GM23248 (cell line): ENCODE results near the gene ITGA4. TPM values are rescaled to one million over a fixed set of nuclear protein-coding genes. Genes with fewer than 3 reads are reported as not detected.

Experiments used
- DNase-seq: peaks from one replicate; pipeline ENCODE4 v3.0.0-alpha.2; 2015
- H2AFZ ChIP-seq: fragments of 200-600 bp; sonication (generic); 2 replicates; pipeline ENCODE4 v1.6.1; 2016; ENCODE audit warnings: antibody characterized with exemption
- H3F3A ChIP-seq: fragments of 200-600 bp; sonication (generic); 2 replicates; pipeline ENCODE4 v1.6.1; 2016; ENCODE audit warnings: mild to moderate bottlenecking, antibody characterized with exemption, mixed run types; ENCODE audit not compliant: insufficient read depth
- H3K27ac ChIP-seq: fragments of 200-600 bp; sonication (generic); 2 replicates; pipeline ENCODE4 v1.5.1; 2016; ENCODE audit warnings: mild to moderate bottlenecking
- H3K27me3 ChIP-seq: fragments of 200-600 bp; sonication (generic); replicated peaks from 2 replicates; pipeline ENCODE4 v1.6.1; 2016; ENCODE audit warnings: mild to moderate bottlenecking; ENCODE audit not compliant: insufficient read depth
- H3K36me3 ChIP-seq: fragments of 200-600 bp; sonication (generic); 2 replicates; pipeline ENCODE4 v1.6.1; 2016; ENCODE audit warnings: low read depth, mild to moderate bottlenecking
- H3K4me1 ChIP-seq: fragments of 200-600 bp; sonication (generic); 2 replicates; pipeline ENCODE4 v1.6.1; 2016; ENCODE audit warnings: mild to moderate bottlenecking; ENCODE audit not compliant: insufficient read depth
- H3K4me2 ChIP-seq: fragments of 200-600 bp; sonication (generic); one replicate; pipeline ENCODE4 v1.6.1; 2016; ENCODE audit warnings: mild to moderate bottlenecking; ENCODE audit not compliant: unreplicated experiment
- H3K4me3 ChIP-seq: fragments of 200-600 bp; sonication (generic); 2 replicates; pipeline ENCODE4 v1.5.1; 2016; ENCODE audit warnings: mild to moderate bottlenecking
- H3K79me2 ChIP-seq: fragments of 200-600 bp; sonication (generic); 2 replicates; pipeline ENCODE4 v1.6.1; 2016; ENCODE audit warnings: mild to moderate bottlenecking; ENCODE audit not compliant: insufficient read depth
- H3K9ac ChIP-seq: fragments of 200-600 bp; sonication (generic); 2 replicates; pipeline ENCODE4 v1.6.1; 2016; ENCODE audit warnings: mild to moderate bottlenecking
- H3K9me2 ChIP-seq: fragments of 200-600 bp; sonication (generic); 2 replicates; pipeline ENCODE4 v1.6.1; 2016; ENCODE audit warnings: mixed run types, mild to moderate bottlenecking, moderate library complexity; ENCODE audit not compliant: insufficient read depth
- H3K9me3 ChIP-seq: fragments of 200-600 bp; sonication (generic); one replicate; pipeline ENCODE4 v1.6.1; 2017; ENCODE audit warnings: low read depth
- H4K20me1 ChIP-seq: fragments of 200-600 bp; sonication (generic); 2 replicates; pipeline ENCODE4 v1.6.0; 2016; ENCODE audit not compliant: insufficient read depth
- EZH2 ChIP-seq: fragments of 200-600 bp; sonication (generic); IDR thresholded peaks from 2 replicates; pipeline ENCODE4 v1.6.1; 2018; ENCODE audit warnings: antibody characterized with exemption, mild to moderate bottlenecking; ENCODE audit not compliant: insufficient read depth, poor library complexity, severe bottlenecking
- EZH2phosphoT487 ChIP-seq: fragments of 200-600 bp; sonication (generic); IDR thresholded peaks from 2 replicates; pipeline ENCODE4 v1.6.1; 2018; ENCODE audit warnings: antibody characterized with exemption, moderate library complexity, mild to moderate bottlenecking, low read depth; ENCODE audit not compliant: insufficient read depth
- WGBS, 2 experiments: methylation state at CpG; one replicate each; pipeline ENCODE4 v1.1.6; 2015 to 2017; ENCODE audit warnings: low lambda C conversion rate in 2 of 2, low coverage in 1 of 2; ENCODE audit errors: missing lambda C conversion rate in 2 of 2; 5-methylcytosine and 5-hydroxymethylcytosine counted together
- in situ Hi-C: fragments of 300-500 bp; cut with MboI; formaldehyde crosslinking; loops from 2 replicates; pipeline ENCODE4 v1.15.0; 2020
- polyA plus RNA-seq: library from polyadenylated mRNA; unstranded; fragments of >200 nt; fragmentation: Nextera tagmentation; extraction: Ambion mirVana; gene quantifications from 2 replicates; pipeline ENCODE4 v1.2.1, GENCODE V29; 2016
- total RNA-seq: library from RNA; depleted of rRNA; stranded (reverse); fragments of >200 nt; shearing (Covaris generic); gene quantifications from 2 replicates; pipeline ENCODE4 v1.2.3, GENCODE V29; 2014

ITGA4 gene
- total and polyA plus RNA-seq, 2 experiments from 2014 or later, result 26.3 to 33.3 TPM

GRCh38 chr2:181563101-181563692 is 106.0 kb downstream of the ITGA4 start:
- Histone ChIP-seq H3K9me3 (no peaks in the 10 kb centered on the region), H3F3A (no peaks in the 10 kb centered on the region), H3K79me2 (no peaks in the 10 kb centered on the region), H3K9me2 (no peaks in the 10 kb centered on the region; the same call in 1 of the 2 replicates), H3K27me3 (no peaks in the 10 kb centered on the region), H3K4me3 (no peak overlapping the region), H3K36me3 (no peaks in the 10 kb centered on the region), H2AFZ (no peak overlapping the region), H3K27ac (no peak overlapping the region), H3K9ac (no peak overlapping the region), H3K4me2 (no peak overlapping the region), H4K20me1 (no peaks in the 10 kb centered on the region), H3K4me1 (no peaks in the 10 kb centered on the region)
- WGBS, 2 experiments, result 19 to 24% methylated on average over 1 of the region's 1 CpG
- DNase-seq, result peak; percentile 35
- in situ Hi-C loops, result no loop called here
- no peak for TF ChIP-seq EZH2
- no peak for TF ChIP-seq EZH2phosphoT487

DNA sequence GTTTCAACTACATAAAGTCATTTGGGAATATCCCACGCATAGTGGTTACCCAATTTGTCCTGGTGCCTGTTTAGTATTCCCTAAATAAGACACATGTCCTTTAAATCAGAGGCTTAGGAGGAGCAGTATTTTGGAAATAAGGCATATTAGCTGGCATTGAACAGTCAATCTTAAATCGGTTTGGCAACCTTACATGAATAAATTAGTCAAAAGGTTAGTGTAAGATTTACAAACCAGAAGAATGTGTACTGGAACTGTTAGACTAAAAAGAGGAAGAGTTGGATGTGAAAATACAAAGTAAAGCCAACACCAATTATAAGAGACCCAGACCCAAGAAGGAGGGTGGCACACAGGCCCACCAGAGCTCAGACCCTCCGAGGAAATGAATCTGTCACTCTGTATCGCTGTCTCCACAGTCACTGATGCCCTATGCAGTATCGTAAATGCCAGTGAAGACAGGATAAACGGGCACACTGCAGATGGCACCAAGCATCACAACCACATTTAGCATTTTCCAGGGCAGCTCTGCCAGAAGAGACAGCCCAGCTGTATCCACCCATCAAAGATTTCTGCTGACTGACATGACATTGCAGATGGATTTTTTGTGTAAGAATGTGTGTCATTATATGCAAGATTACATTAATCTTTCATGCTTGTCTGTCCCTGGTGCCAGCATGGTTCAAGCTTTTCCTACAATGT is 109.3 kb downstream of the ITGA4 start:
- no peaks in the 10 kb centered on the region; the same call in 1 of the 2 replicates for H3K9me2 ChIP-seq
- TF ChIP-seq EZH2phosphoT487, result no peak
- no peak for TF ChIP-seq EZH2
- H3K36me3 ChIP-seq, result no peaks in the 10 kb centered on the region
- H3K4me2 ChIP-seq, result no peak overlapping the region
- H3K27me3 ChIP-seq, result no peaks in the 10 kb centered on the region
- H2AFZ ChIP-seq, result no peak overlapping the region
- H3K9me3 ChIP-seq, result no peaks in the 10 kb centered on the region
- H4K20me1 ChIP-seq, result no peaks in the 10 kb centered on the region
- in situ Hi-C loops, result no loop called here
- H3K27ac ChIP-seq, result no peak overlapping the region
- H3K79me2 ChIP-seq, result no peaks in the 10 kb centered on the region
- H3K4me1 ChIP-seq, result no peaks in the 10 kb centered on the region
- H3K4me3 ChIP-seq, result no peak overlapping the region
- WGBS, 2 experiments, result 55 to 59% methylated on average over 6 of the region's 6 CpGs
- H3K9ac ChIP-seq, result no peak overlapping the region
- no peaks in the 10 kb centered on the region for H3F3A ChIP-seq
- no peak for DNase-seq

- Histone ChIP-seq H3K4me1 (no peaks in the 10 kb centered on the region), H3K9ac (no peak overlapping the region), H3K4me3 (no peak overlapping the region), H2AFZ (no peak overlapping the region), H3K36me3 (no peaks in the 10 kb centered on the region), H3F3A (no peaks in the 10 kb centered on the region), H3K9me3 (no peaks in the 10 kb centered on the region), H3K27me3 (no peaks in the 10 kb centered on the region), H4K20me1 (no peaks in the 10 kb centered on the region), H3K79me2 (no peaks in the 10 kb centered on the region), H3K4me2 (no peak overlapping the region), H3K27ac (no peak overlapping the region), H3K9me2 (no peaks in the 10 kb centered on the region; the same call in 1 of the 2 replicates)
- in situ Hi-C loops, result loop anchor here (10.0 kb wide), 1 partner anchor 145 kb away; no protein-coding TSS in a partner anchor
- no peak for DNase-seq
- TF ChIP-seq EZH2phosphoT487, result no peak
- TF ChIP-seq EZH2, result no peak
- WGBS, 2 experiments, result 83 to 88% methylated on average over 2 of the region's 2 CpGs
These were observed 112.9 kb downstream of the ITGA4 start for GRCh38 chr2:181570059-181570458.

GRCh38 chr2:181570833-181571661 is 113.9 kb downstream of the ITGA4 start:
- WGBS, 2 experiments, result 83 to 89% methylated on average over 4 of the region's 4 CpGs
- H2AFZ ChIP-seq, result no peak overlapping the region
- no peaks in the 10 kb centered on the region for H3K9me3 ChIP-seq
- no peak for TF ChIP-seq EZH2phosphoT487
- TF ChIP-seq EZH2, result no peak
- no peaks in the 10 kb centered on the region for H4K20me1 ChIP-seq
- no peaks in the 10 kb centered on the region for H3K79me2 ChIP-seq
- H3K9me2 ChIP-seq, result no peaks in the 10 kb centered on the region
- H3K9ac ChIP-seq, result no peak overlapping the region
- no peaks in the 10 kb centered on the region for H3K4me1 ChIP-seq
- no peak overlapping the region for H3K27ac ChIP-seq
- H3K4me2 ChIP-seq, result no peak overlapping the region
- H3F3A ChIP-seq, result no peaks in the 10 kb centered on the region
- peak; percentile 18 for DNase-seq
- H3K4me3 ChIP-seq, result no peak overlapping the region
- in situ Hi-C loops, result loop anchor here (10.0 kb wide), 1 partner anchor 144 kb away; no protein-coding TSS in a partner anchor
- H3K27me3 ChIP-seq, result no peaks in the 10 kb centered on the region
- no peaks in the 10 kb centered on the region for H3K36me3 ChIP-seq
